Stomach (tissue), 9 donors: Measurements from ENCODE around the gene MYOT. TPM values are rescaled to one million over a fixed set of nuclear protein-coding genes. Genes with fewer than 3 reads are reported as not detected.

Experiments used
- DNase-seq, 2 donors: peaks; one replicate each; pipeline versions ENCODE4 v3.0.0 to v3.0.0-alpha.2; 2013 to 2019
- H3K27ac ChIP-seq, 5 donors: fragments of 200-600 bp in 4 of 5; sonication (generic) in 4 of 5; one replicate each; pipeline ENCODE4 v1.5.1; 2013 to 2019; ENCODE audit warnings: mild to moderate bottlenecking in 1 of 5, moderate library complexity in 1 of 5
- H3K27me3 ChIP-seq, 3 donors: fragments of 200-600 bp; sonication (generic); one replicate each; pipeline ENCODE4 v1.5.1; 2017 to 2019; ENCODE audit warnings: mixed run types in 1 of 3
- H3K36me3 ChIP-seq, 4 donors: fragments of 200-600 bp; sonication (generic); 1 replicate in 3 of 4; 2 replicates in 1 of 4; pipeline ENCODE4 v1.5.1; 2016 to 2019
- H3K4me1 ChIP-seq, 4 donors: fragments of 200-600 bp; sonication (generic); one replicate each; pipeline ENCODE4 v1.5.1; 2016 to 2019
- H3K4me3 ChIP-seq, 4 donors: fragments of 200-600 bp; sonication (generic) in 3 of 4; one replicate each; pipeline ENCODE4 v1.5.1; 2016 to 2019; ENCODE audit warnings: mild to moderate bottlenecking in 1 of 4
- H3K9me3 ChIP-seq, 4 donors: fragments of 200-600 bp; sonication (generic); one replicate each; pipeline ENCODE4 v1.5.1; 2016 to 2019
- EP300 ChIP-seq: sonication (generic); formaldehyde crosslinking; IDR thresholded peaks from one replicate; pipeline ENCODE4 v1.6.1; 2017; ENCODE audit warnings: antibody characterized with exemption
- POLR2A ChIP-seq, 4 donors: fragments of 450-650 bp; IDR thresholded peaks; one replicate each; pipeline ENCODE4 v1.6.1; 2016; ENCODE audit warnings: antibody characterized with exemption in 4 of 4, control low read depth in 2 of 4, mild to moderate bottlenecking in 1 of 4, moderate library complexity in 1 of 4
- POLR2AphosphoS5 ChIP-seq, 3 donors: sonication (generic); formaldehyde crosslinking; IDR thresholded peaks; one replicate each; pipeline ENCODE4 v1.6.1; 2016; ENCODE audit warnings: antibody characterized with exemption in 3 of 3
- WGBS, 5 donors: extraction: QIAGEN DNeasy Blood & Tissue Kit in 3 of 5; methylation state at CpG; one replicate each; pipeline versions ENCODE4 v1.1.5 to v1.1.7; 2013 to 2018; 5-methylcytosine and 5-hydroxymethylcytosine counted together
- intact Hi-C: fragments of 100-400 bp; cut with DNase I; formaldehyde crosslinking; loops from one replicate; pipeline ENCODE4 v1.15.1; 2023; ENCODE audit warnings: low total_unique reads
- polyA plus RNA-seq, 3 donors: library from polyadenylated mRNA; stranded (reverse); fragments of 200-250 nt; gene quantifications; one replicate each; pipeline ENCODE4 v1.2.3, GENCODE V29; 2013
- total RNA-seq, 5 donors: library from RNA; depleted of rRNA; stranded (reverse); fragments of >200 nt; gene quantifications; one replicate each; pipeline versions ENCODE4 v1.1.0 to v1.2.3, GENCODE V29; 2014 to 2016
- TF ChIP-seq, protein P1 (sequence below), 7 experiments: fragments of 450-650 bp in 4 of 7; fragments of 200-600 bp in 3 of 7; sonication (generic) in 3 of 7; IDR thresholded peaks; one replicate each; pipeline ENCODE4 v1.5.1; 2016 to 2019; ENCODE audit warnings: antibody characterized with exemption in 7 of 7, control low read depth in 2 of 7, mild to moderate bottlenecking in 1 of 7
- donor health status: healthy with polysubstance abuse.
- donor health status: Bipolar disorder and iron deficiency.
- donor health status: healthy.

The MYOT gene
- total and polyA plus RNA-seq, 8 donors = 2.1 to 14.8 (median 5.6) TPM; not detected in 2

DNA sequence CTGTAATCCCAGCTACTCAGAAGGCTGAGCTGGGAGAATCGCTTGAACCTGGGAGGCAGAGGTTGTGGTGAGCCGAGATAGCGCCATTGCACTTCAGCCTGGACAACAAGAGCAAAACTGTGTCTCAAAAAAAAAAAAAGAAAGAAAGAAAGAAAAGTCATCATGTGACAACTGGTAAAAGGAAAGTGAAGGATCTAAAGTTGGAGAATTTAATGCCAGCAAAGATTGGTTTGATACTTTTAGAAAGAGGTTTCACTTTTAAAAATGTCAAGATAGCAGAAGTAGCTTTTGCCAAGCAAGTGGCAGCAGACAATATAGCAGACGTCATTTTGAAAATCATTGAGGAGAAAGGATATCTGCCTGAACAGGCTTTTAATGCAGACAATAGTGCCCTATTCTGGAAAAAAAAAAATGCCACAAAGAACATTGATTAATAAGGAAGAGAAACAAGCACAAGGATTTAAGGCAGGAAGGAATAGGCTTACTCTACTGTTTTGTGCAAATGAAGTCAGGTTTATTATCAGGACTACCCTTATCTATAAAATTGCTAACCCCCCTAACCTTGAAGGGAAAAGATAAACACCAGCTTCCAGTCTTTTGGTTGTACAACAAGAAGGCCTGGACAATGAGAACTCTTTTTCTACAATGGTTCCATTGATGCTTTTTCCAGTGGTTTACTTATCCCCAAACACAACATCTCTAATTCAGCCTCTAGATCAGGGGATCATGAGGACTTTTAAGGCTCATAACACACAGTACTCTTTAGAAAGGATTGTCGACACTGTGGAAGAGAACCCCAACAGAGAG lies 33.6 kb downstream of the MYOT start:
- Histone ChIP-seq H3K9me3 (no peaks in the 10 kb centered on the region), H3K4me3 (no peak overlapping the region), H3K27ac (peak overlapping the region in 1 of 5 donors; percentile 5), H3K36me3 (no peaks in the 10 kb centered on the region), H3K4me1 (peaks cover 0 to 6% (median 0%) of the 10 kb centered on the region in 4 donors), H3K27me3 (no peaks in the 10 kb centered on the region)
- 27 to 54% (median 46%) methylated on average over 5 of the region's 5 CpGs for WGBS, 5 donors
- intact Hi-C loops = no loop called here
- TF ChIP-seq EP300 (no peak), POLR2AphosphoS5 (IDR thresholded peaks at IDR 0.05) (no peak), POLR2A (IDR thresholded peaks at IDR 0.05) (no peak)
- TF ChIP-seq, protein P1, sequence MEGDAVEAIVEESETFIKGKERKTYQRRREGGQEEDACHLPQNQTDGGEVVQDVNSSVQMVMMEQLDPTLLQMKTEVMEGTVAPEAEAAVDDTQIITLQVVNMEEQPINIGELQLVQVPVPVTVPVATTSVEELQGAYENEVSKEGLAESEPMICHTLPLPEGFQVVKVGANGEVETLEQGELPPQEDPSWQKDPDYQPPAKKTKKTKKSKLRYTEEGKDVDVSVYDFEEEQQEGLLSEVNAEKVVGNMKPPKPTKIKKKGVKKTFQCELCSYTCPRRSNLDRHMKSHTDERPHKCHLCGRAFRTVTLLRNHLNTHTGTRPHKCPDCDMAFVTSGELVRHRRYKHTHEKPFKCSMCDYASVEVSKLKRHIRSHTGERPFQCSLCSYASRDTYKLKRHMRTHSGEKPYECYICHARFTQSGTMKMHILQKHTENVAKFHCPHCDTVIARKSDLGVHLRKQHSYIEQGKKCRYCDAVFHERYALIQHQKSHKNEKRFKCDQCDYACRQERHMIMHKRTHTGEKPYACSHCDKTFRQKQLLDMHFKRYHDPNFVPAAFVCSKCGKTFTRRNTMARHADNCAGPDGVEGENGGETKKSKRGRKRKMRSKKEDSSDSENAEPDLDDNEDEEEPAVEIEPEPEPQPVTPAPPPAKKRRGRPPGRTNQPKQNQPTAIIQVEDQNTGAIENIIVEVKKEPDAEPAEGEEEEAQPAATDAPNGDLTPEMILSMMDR (IDR thresholded peaks at IDR 0.05) = no peak
- DNase-seq = no peak

DNA sequence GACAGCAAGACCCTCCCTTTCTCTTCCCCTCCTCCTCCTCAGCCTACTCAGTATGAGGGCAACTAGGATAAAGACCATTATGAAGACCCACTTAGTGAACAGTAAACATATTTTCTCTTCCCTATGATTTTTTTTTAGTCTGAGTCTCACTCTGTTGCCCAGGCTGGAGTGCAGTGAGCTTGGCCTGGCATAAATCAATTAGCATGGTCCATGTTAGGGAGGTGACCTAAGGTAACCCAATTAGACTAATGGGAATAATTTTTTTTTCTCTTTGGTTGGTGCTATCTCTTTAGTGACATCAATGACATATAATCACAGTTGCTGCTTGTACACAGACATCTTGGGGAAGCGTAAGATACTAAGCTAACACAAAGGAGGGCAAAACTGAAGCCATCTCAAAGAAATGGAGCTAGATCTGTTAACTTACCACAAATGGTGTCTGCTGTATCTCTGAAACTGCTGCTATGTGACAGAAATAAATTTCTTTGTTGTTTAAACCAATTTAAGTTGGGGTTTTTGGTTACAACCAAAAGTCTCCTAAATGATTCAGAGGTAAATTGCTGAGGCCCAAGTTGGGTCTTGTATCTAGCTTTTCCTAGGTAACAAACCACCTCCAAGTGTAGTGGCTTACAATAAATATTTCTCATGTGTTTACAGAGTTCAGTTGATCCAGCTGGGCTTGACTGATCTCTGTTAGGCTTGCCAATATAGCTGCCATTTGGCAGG lies 34.9 kb downstream of the MYOT start:
- Histone ChIP-seq H3K36me3 (no peaks in the 10 kb centered on the region), H3K9me3 (no peaks in the 10 kb centered on the region), H3K4me3 (no peak overlapping the region), H3K4me1 (peaks cover 0 to 6% (median 0%) of the 10 kb centered on the region in 4 donors), H3K27me3 (no peaks in the 10 kb centered on the region), H3K27ac (no peak overlapping the region)
- intact Hi-C loops = no loop called here
- TF ChIP-seq, protein P1 (IDR thresholded peaks at IDR 0.05) = no peak
- TF ChIP-seq EP300 (no peak), POLR2A (IDR thresholded peaks at IDR 0.05) (no peak), POLR2AphosphoS5 (IDR thresholded peaks at IDR 0.05) (no peak)
- DNase-seq = no peak
- 90 to 100% (median 100%) methylated on average over 1 of the region's 1 CpG for WGBS, 5 donors

DNA sequence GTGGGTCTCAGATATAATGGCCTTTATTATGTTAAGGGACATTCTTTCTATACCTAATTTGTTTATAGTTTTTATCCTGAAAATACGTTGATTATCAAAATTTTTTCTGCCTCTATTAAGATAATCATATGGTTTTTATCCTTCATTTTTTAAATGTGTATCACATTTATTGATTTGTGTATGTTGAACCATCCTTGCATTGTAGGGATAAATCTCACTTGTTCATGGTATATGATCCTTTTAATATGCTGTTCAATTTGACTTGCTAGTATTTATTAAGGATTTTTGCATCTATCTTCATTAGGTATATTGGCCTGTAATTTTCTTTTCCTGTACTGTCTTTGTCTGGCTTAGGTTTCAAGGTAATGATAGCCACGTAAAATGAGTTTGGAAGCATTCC lies 47.1 kb downstream of the MYOT start:
- Histone ChIP-seq H3K4me3 (no peak overlapping the region), H3K27me3 (no peaks in the 10 kb centered on the region), H3K36me3 (no peaks in the 10 kb centered on the region), H3K27ac (no peak overlapping the region), H3K4me1 (no peaks in the 10 kb centered on the region), H3K9me3 (peaks cover 0 to 25% (median 12%) of the 10 kb centered on the region in 4 donors)
- WGBS, 5 donors = 85 to 91% (median 88%) methylated on average over 2 of the region's 2 CpGs
- intact Hi-C loops = no loop called here
- no peak for DNase-seq
- no peak for TF ChIP-seq EP300
- no peak for TF ChIP-seq POLR2AphosphoS5 (IDR thresholded peaks at IDR 0.05)
- TF ChIP-seq, protein P1 (IDR thresholded peaks at IDR 0.05) = no peak

DNA sequence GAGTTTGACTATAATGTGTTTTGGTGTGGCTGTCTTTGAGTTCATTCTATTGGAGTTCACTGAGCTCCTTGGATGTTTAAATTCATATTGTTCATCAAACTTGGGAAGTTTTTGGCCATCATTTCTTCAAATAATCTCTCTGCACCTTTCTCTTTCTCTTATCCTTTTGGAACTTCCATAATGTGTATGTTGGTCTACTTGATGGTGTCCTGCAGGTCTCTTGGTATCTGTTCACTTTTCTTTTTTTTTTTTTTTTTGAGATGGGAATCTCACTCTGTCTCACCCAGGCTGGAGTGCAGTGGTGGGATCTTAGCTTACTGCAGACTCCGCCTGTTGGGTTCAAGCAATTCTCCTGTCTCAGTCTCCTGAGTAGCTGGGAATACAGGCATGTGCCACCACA lies 49.3 kb downstream of the MYOT start:
- DNase-seq = no peak
- intact Hi-C loops = no loop called here
- Histone ChIP-seq H3K27me3 (no peaks in the 10 kb centered on the region), H3K4me1 (no peaks in the 10 kb centered on the region), H3K4me3 (no peak overlapping the region), H3K9me3 (peaks cover 0 to 16% (median 10%) of the 10 kb centered on the region in 4 donors), H3K36me3 (no peaks in the 10 kb centered on the region), H3K27ac (no peak overlapping the region)
- TF ChIP-seq POLR2AphosphoS5 (IDR thresholded peaks at IDR 0.05) (no peak), POLR2A (IDR thresholded peaks at IDR 0.05) (no peak), EP300 (no peak)
- TF ChIP-seq, protein P1 (IDR thresholded peaks at IDR 0.05) = no peak
- WGBS, 5 donors = 47 to 100% (median 100%) methylated on average over 1 of the region's 1 CpG
